Activated naive CD8-positive, alpha-beta T cell treated with anti-CD3 and anti-CD28 coated beads, Interleukin-2, amount 50 U/mL, for 24 hours (primary cell): ENCODE data around the gene MPV17L.
"Not testable (repeated sequence)": the region's sequence is repeated elsewhere in the genome, so short reads cannot be mapped to it uniquely, and the experiment has no call there.

Experiments used
- ATAC-seq: fragments of 150-1000 bp; cut with Tn5 transposase; one replicate; pipeline ENCODE4 v1.10.0; 2021
- DNase-seq: peaks from one replicate; pipeline ENCODE4 v3.0.0; 2021
- H3K27ac Mint-ChIP-seq: one replicate; pipeline ENCODE4 v1.8.0; 2021; ENCODE audit warnings: mild to moderate bottlenecking, mixed read lengths
- H3K27me3 Mint-ChIP-seq: one replicate; pipeline ENCODE4 v1.8.0; 2021; ENCODE audit warnings: mixed read lengths
- H3K36me3 Mint-ChIP-seq: one replicate; pipeline ENCODE4 v1.8.0; 2021; ENCODE audit warnings: low read depth, mixed read lengths
- H3K4me1 Mint-ChIP-seq: one replicate; pipeline ENCODE4 v1.8.0; 2021; ENCODE audit warnings: mixed read lengths
- H3K4me3 Mint-ChIP-seq: one replicate; pipeline ENCODE4 v1.8.0; 2021; ENCODE audit warnings: mild to moderate bottlenecking, moderate library complexity, mixed read lengths
- H3K9me3 Mint-ChIP-seq: one replicate; pipeline ENCODE4 v1.8.0; 2021; ENCODE audit warnings: mixed read lengths

The MPV17L gene

GRCh38 chr16:15451098-15451731, 55.7 kb downstream of the MPV17L start:
- no peak overlapping the region for H3K4me3 Mint-ChIP-seq

GRCh38 chr16:15452246-15452855, 56.8 kb downstream of the MPV17L start:
- Mint-ChIP-seq H3K27ac (no peak overlapping the region), H3K36me3 (peaks cover 10% of the 10 kb centered on the region), H3K4me1 (peaks cover 5% of the 10 kb centered on the region), H3K27me3 (peaks cover 4% of the 10 kb centered on the region), H3K9me3 (no peaks in the 10 kb centered on the region), H3K4me3 (no peak overlapping the region)
- no peak for DNase-seq
- no peak for ATAC-seq

More at GRCh38 chr16:15451098-15451731, 55.7 kb downstream of the MPV17L start:
- H3K27me3 Mint-ChIP-seq, result peaks cover 4% of the 10 kb centered on the region
- peaks cover 6% of the 10 kb centered on the region for H3K4me1 Mint-ChIP-seq
- H3K27ac Mint-ChIP-seq, result no peak overlapping the region
- H3K36me3 Mint-ChIP-seq, result peaks cover 18% of the 10 kb centered on the region
- DNase-seq (no peak), ATAC-seq (no peak)
- no peaks in the 10 kb centered on the region for H3K9me3 Mint-ChIP-seq

- ATAC-seq, H3K27ac Mint-ChIP-seq, DNase-seq, H3K4me1 Mint-ChIP-seq, H3K9me3 Mint-ChIP-seq, H3K4me3 Mint-ChIP-seq, H3K27me3 Mint-ChIP-seq, H3K36me3 Mint-ChIP-seq: not testable (repeated sequence)
These were observed 57.7 kb downstream of the MPV17L start for GRCh38 chr16:15453296-15453695.

GRCh38 chr16:15454933-15455332, 59.4 kb downstream of the MPV17L start:
- H3K4me3 Mint-ChIP-seq, ATAC-seq, H3K4me1 Mint-ChIP-seq, H3K27ac Mint-ChIP-seq, H3K9me3 Mint-ChIP-seq, DNase-seq, H3K27me3 Mint-ChIP-seq, H3K36me3 Mint-ChIP-seq: not testable (repeated sequence)

GRCh38 chr16:15457400-15457799, 61.8 kb downstream of the MPV17L start:
- DNase-seq, result no peak
- Mint-ChIP-seq H3K27ac (peak overlapping the region; percentile 15), H3K27me3 (peaks cover 6% of the 10 kb centered on the region), H3K4me1 (peaks cover 11% of the 10 kb centered on the region), H3K4me3 (no peak overlapping the region), H3K36me3 (peaks cover 6% of the 10 kb centered on the region), H3K9me3 (no peaks in the 10 kb centered on the region)
- no peak for ATAC-seq

- no peaks in the 10 kb centered on the region for H3K9me3 Mint-ChIP-seq
- peaks cover 6% of the 10 kb centered on the region for H3K27me3 Mint-ChIP-seq
- peak overlapping the region; percentile 24 for H3K27ac Mint-ChIP-seq
- ATAC-seq, result no peak
- no peak for DNase-seq
- H3K4me3 Mint-ChIP-seq, result no peak overlapping the region
- peaks cover 6% of the 10 kb centered on the region for H3K36me3 Mint-ChIP-seq
- H3K4me1 Mint-ChIP-seq, result peaks cover 17% of the 10 kb centered on the region
These were observed 62.4 kb downstream of the MPV17L start for GRCh38 chr16:15457958-15458357.

GRCh38 chr16:15459791-15460190, 64.2 kb downstream of the MPV17L start:
- H3K4me1 Mint-ChIP-seq, result peaks cover 20% of the 10 kb centered on the region
- DNase-seq, result no peak
- H3K36me3 Mint-ChIP-seq, result peaks cover 4% of the 10 kb centered on the region
- no peak for ATAC-seq
- H3K9me3 Mint-ChIP-seq, result no peaks in the 10 kb centered on the region
- no peak overlapping the region for H3K4me3 Mint-ChIP-seq
- H3K27ac Mint-ChIP-seq, result no peak overlapping the region
- peaks cover 2% of the 10 kb centered on the region for H3K27me3 Mint-ChIP-seq

- Mint-ChIP-seq H3K4me3 (no peak overlapping the region), H3K27ac (no peak overlapping the region), H3K4me1 (peaks cover 27% of the 10 kb centered on the region), H3K36me3 (peaks cover 4% of the 10 kb centered on the region), H3K9me3 (no peaks in the 10 kb centered on the region), H3K27me3 (peaks cover 2% of the 10 kb centered on the region)
- ATAC-seq (no peak), DNase-seq (no peak)
These were observed 65.0 kb downstream of the MPV17L start for GRCh38 chr16:15460601-15461000.

GRCh38 chr16:15461376-15461775, 65.8 kb downstream of the MPV17L start:
- no peak for ATAC-seq
- Mint-ChIP-seq H3K36me3 (peaks cover 6% of the 10 kb centered on the region), H3K27ac (no peak overlapping the region), H3K4me3 (no peak overlapping the region), H3K9me3 (no peaks in the 10 kb centered on the region), H3K27me3 (peaks cover 2% of the 10 kb centered on the region), H3K4me1 (peaks cover 27% of the 10 kb centered on the region)
- DNase-seq, result no peak
